Stimulated activated CD4-positive, alpha-beta T cell treated with anti-CD3 and anti-CD28 coated beads, Interleukin-4, amount 100 ng/mL, for 24 hours (primary cell): ENCODE measurements around the gene CTSW.

ENCODE experiments used
- DNase-seq: peaks from one replicate; pipeline ENCODE4 v3.0.0-alpha.2; 2020

The CTSW gene

GRCh38 chr11:65886826-65887722, 7.4 kb downstream of the CTSW start:
- no peak for DNase-seq

GRCh38 chr11:65887723-65888162, 8.1 kb downstream of the CTSW start:
- peak; percentile 36 for DNase-seq

GRCh38 chr11:65888163-65888814, 8.7 kb downstream of the CTSW start, which contains the start of gene FIBP:
TSS of gene FIBP (minus strand) at chr11:65888471. CDS start at chr11:65888418, 53 bp downstream.
- peak; percentile 96 for DNase-seq

GRCh38 chr11:65890324-65891218, 10.9 kb downstream of the CTSW start, which contains the start of gene CCDC85B:
TSS of gene CCDC85B (plus strand) at chr11:65890673. CDS start at chr11:65890784, 111 bp downstream.
- peak; percentile 98 for DNase-seq

DNA sequence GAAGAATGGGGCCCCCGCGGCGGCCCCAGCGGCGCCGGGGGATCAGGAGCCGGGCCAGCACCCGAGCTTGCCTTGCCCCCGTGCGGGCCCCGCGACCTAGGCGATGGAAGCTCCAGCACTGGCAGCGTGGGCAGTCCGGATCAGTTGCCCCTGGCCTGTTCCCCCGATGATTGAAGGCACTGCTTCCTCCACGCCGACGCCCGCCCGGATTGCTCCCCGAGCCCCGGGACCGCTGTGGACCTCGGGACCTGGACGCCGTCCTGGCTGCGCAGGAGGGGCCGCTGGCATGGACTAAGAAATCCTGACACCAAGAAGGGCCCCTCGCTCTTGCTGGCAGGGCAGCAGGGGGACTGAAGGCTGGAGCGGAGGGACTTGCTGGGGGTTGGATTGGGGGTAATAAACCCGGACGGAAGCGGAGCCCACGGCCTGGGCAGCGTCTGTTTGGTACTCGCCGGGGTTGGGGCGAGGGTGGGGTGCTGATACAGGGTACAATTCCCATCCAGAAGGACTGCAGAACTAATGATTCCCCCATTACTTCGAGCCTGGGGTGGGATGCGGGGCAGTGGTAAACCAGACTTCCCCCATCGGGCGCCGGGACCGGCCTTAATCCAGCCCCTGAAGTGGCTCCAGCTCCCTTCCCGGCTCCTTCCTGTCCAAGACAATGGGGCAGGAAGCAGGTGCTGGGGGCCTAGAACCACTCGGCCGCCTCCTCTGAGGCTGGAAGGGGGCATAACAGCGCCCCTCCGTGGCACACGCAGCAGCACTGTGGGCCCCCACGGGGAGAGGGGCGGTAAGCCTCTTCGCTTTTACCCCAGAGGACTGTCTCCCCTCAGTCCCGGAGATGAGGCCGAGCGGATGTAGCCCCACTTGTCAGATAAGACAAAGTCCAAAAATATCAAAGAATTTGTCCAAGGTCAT, 11.8 kb downstream of the CTSW start:
- DNase-seq: peak; percentile 39

GRCh38 chr11:65892137-65892540, 12.5 kb downstream of the CTSW start:
- DNase-seq: peak; percentile 44

- no peak for DNase-seq
Observed at GRCh38 chr11:65892661-65893317, 13.2 kb downstream of the CTSW start.

GRCh38 chr11:65894034-65894591, 14.5 kb downstream of the CTSW start:
- peak; percentile 28 for DNase-seq

DNA sequence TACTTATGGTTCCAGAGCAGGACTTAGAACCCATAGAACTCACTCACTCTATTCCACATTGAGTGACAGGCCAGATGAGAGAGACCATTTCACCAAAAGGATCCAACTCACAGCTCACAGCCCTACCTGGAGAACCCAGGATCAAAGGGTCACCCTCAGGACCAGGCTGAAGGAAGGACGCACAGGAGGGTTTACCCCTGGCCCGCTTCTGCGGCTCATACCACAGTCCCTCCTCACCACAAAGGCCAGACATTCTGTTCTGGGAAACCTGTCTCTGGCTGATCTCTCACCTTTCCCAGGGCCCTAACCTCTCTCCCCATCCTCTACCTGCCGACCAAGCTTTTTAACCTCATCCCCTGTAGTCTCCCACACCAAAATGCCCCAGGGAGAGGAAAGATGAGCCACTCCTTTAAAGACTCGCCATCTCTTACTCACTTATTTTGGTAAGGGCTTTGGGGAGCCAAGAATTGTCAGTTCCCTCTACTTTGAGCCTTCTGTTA, 15.9 kb downstream of the CTSW start:
- DNase-seq: no peak

DNA sequence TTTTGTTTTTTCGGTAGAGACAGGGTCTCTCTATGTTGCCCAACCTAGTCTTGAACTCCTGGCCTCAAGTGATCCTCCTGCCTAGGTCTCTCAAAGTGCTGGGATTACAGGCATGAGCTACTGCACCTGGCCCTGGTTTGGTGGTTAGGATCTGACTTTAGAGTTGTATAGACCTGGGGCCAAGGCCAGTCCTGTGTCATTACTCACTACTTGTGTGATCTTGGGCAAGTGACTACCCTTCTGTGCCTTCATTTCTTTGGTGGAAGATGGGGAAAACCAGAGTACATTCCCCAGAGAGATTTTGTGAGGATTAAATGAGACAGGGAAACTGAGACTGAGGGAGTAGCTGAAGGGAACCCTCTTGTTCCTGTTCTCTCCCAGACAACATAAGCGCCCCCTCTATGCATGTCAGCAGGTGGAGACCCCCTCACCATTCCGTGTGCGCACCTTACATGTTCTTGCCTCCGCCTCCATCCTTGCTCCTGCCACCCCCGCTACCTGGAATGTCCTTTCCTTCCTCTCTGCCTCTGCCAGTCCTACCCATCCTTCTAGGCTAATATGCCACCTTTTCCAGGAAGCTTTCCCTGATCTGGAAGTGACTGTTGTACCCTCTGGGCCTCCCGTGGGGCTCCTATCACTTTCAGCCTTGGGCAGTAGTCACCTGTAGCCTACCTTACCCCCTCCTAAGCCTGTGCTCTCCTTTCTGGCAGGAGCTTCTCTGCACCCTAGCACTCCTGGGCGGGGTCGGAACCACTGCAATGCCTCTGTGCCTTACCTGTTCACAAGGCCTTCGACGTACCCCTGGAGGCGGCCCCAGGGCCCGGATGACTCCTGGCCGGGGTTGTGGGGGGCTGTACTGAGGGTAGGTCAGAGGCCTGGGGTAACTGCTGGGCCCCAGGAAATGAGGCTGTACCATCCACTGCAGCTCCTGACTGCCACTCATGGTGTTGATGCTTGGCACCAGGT, 16.7 kb downstream of the CTSW start:
- no peak for DNase-seq

- no peak for DNase-seq
Observed at GRCh38 chr11:65897020-65897471, 17.4 kb downstream of the CTSW start.

DNA sequence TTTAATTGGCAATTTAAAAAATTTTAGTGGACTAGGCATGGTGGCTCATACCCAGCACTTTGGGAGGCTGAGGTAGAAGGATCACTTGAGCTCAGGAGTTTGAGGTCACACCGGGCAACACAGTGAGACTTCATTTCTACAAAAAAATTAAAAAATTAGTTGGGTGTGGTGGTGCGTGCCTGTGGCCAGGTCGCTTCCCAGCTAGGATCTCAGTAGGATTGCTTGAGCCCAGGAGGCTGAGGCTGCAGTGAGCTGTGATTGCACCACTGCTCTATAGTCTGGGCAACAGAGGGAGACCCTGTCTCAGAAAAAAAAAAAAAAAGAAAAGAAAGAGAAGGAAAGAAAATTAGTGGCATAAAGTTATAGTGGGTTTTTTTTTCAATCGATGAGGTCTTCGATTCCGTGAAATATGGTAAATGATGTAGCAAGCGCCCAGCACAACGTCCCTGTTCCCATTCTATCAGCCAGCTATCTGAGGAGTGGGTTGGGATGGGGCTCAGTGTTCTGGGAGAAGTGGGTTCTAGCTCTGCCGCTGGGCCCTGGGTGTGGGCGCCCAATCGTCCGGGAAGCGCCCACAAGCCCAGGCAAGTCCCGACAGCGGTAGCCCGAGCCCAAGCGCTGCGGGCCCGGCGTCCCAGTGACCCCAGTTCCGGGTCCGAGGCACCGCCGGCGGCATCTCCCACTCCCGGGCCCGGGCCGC, 19.2 kb downstream of the CTSW start:
- no peak for DNase-seq

DNA sequence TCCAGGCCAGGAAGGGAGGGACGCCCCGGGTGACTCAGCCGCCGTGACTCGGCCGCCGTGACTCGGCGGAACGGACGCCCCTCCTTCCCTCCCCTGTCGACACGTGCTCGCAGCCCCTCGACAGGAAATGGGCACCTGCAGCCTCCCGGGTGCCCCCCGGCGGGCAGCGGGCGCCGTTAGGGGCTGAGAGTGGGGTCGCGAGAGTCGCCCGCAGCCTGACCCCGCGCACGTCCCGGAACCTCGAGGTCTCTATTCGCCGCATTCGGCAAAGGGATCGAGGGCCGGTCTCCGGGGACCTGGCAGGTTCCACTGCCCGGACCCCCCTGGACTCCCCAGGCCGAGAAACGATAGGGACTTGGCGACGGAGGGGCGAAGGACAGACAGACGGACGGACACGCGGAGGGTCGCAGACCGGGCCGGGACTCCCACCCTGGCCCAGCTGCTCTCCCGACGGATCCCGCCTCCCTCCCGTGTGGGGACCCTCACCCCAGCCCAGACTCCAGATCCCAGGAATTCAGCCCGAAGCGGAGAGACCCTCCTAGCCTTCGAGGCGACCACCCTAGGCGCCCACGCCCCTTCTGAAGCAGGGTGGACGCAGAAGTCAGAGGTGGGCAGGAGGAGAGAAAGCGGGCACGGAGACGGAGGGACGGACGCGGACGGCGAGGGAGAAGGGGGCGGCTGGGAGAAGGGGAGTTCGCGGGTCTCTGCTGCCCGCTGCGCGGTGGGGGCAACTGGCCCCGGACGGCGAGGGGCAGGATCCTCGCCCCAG, 19.9 kb downstream of the CTSW start:
- peak; percentile 79 for DNase-seq

- peak; percentile 94 for DNase-seq
Observed at GRCh38 chr11:65900125-65900898, 20.7 kb downstream of the CTSW start, which contains the start of gene FOSL1. TSS of gene FOSL1 (minus strand) at chr11:65900388. CDS start at chr11:65900339, 49 bp downstream.

GRCh38 chr11:65900899-65901180, 21.2 kb downstream of the CTSW start:
- DNase-seq: no peak

GRCh38 chr11:65903068-65903481, 23.4 kb downstream of the CTSW start:
- DNase-seq: no peak

DNA sequence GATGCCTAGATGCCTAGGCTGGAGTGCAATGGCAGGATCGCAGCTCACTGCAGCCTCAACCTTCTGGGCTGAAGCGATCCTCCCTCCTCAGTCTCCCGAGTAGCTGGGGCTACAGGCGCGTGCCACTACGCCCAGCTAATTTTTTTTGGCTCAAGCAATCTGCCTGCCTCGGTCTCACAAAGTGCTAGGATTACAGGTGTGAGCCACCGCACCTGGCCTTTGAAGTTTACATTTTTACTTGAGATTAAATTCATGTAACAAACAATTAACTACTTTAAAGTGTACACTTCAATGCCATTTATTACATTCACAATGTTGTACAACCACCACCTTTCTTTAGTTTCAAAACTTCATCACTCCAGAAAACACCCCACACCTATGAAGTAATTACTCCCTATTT, 24.1 kb downstream of the CTSW start:
- no peak for DNase-seq
